ENCODE measurements around the gene RPTOR.
A peak's percentile ranks its signal among the peaks of the same experiment; 100 is the strongest.

Gene RPTOR

GRCh38 chr17:80712089-80712488, 167.5 kb downstream of the RPTOR start:
- Histone ChIP-seq H3K27ac (ENCODE audit: insufficient read depth, low read length, poor library complexity, severe bottlenecking) (no peak overlapping the region), H3K27me3 (replicated peaks; ENCODE audit: control insufficient read depth, insufficient read depth, low read length, poor library complexity, severe bottlenecking) (no peaks in the 10 kb centered on the region), H3K9me3 (ENCODE audit: control insufficient read depth, low read length) (no peaks in the 10 kb centered on the region), H3K4me1 (ENCODE audit: control insufficient read depth, insufficient read depth, low read length, poor library complexity, severe bottlenecking) (peaks cover 17% of the 10 kb centered on the region), H3K36me3 (ENCODE audit: control insufficient read depth, insufficient read depth, low read length) (no peaks in the 10 kb centered on the region), H3K4me3 (ENCODE audit: insufficient read depth, low read depth, low read length, poor library complexity, severe bottlenecking) (no peak overlapping the region)
- no peak for DNase-seq

GRCh38 chr17:80712606-80713005, 168.0 kb downstream of the RPTOR start:
- Histone ChIP-seq H3K27me3 (replicated peaks; ENCODE audit: control insufficient read depth, insufficient read depth, low read length, poor library complexity, severe bottlenecking) (no peaks in the 10 kb centered on the region), H3K27ac (ENCODE audit: insufficient read depth, low read length, poor library complexity, severe bottlenecking) (no peak overlapping the region), H3K36me3 (ENCODE audit: control insufficient read depth, insufficient read depth, low read length) (no peaks in the 10 kb centered on the region), H3K4me1 (ENCODE audit: control insufficient read depth, insufficient read depth, low read length, poor library complexity, severe bottlenecking) (peaks cover 17% of the 10 kb centered on the region), H3K4me3 (ENCODE audit: insufficient read depth, low read depth, low read length, poor library complexity, severe bottlenecking) (no peak overlapping the region), H3K9me3 (ENCODE audit: control insufficient read depth, low read length) (no peaks in the 10 kb centered on the region)
- DNase-seq, result no peak

- Histone ChIP-seq H3K4me3 (ENCODE audit: insufficient read depth, low read depth, low read length, poor library complexity, severe bottlenecking) (no peak overlapping the region), H3K9me3 (ENCODE audit: control insufficient read depth, low read length) (no peaks in the 10 kb centered on the region), H3K36me3 (ENCODE audit: control insufficient read depth, insufficient read depth, low read length) (no peaks in the 10 kb centered on the region), H3K4me1 (ENCODE audit: control insufficient read depth, insufficient read depth, low read length, poor library complexity, severe bottlenecking) (peaks cover 3% of the 10 kb centered on the region), H3K27me3 (replicated peaks; ENCODE audit: control insufficient read depth, insufficient read depth, low read length, poor library complexity, severe bottlenecking) (no peaks in the 10 kb centered on the region), H3K27ac (ENCODE audit: insufficient read depth, low read length, poor library complexity, severe bottlenecking) (no peak overlapping the region)
- no peak for DNase-seq
These were observed 172.5 kb downstream of the RPTOR start for GRCh38 chr17:80716986-80717719.

DNA sequence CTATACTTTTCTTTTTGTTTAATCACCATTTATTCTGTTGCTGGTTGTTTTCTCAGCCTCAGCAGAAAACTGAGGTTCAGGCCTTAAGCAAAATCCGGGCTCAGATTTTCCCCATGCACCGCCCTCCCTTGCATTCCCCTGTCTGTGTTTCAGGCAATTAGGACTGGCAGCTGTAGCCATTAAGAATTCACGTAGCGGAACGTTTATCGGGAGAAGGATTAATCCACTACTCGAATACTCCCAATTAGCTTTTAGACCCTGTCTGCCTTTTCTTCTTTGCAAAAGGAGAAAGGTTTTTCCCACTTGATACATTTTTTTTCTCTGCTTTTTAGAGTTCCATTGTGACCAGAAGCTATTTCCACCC, 173.1 kb downstream of the RPTOR start:
- peaks cover 3% of the 10 kb centered on the region for H3K4me1 ChIP-seq (ENCODE audit: control insufficient read depth, insufficient read depth, low read length, poor library complexity, severe bottlenecking)
- DNase-seq, result no peak
- no peaks in the 10 kb centered on the region for H3K9me3 ChIP-seq (ENCODE audit: control insufficient read depth, low read length)
- H3K36me3 ChIP-seq (ENCODE audit: control insufficient read depth, insufficient read depth, low read length), result no peaks in the 10 kb centered on the region
- H3K27ac ChIP-seq (ENCODE audit: insufficient read depth, low read length, poor library complexity, severe bottlenecking), result no peak overlapping the region
- no peaks in the 10 kb centered on the region for H3K27me3 ChIP-seq (replicated peaks; ENCODE audit: control insufficient read depth, insufficient read depth, low read length, poor library complexity, severe bottlenecking)
- no peak overlapping the region for H3K4me3 ChIP-seq (ENCODE audit: insufficient read depth, low read depth, low read length, poor library complexity, severe bottlenecking)

GRCh38 chr17:80718428-80718827, 173.8 kb downstream of the RPTOR start:
- H3K27me3 ChIP-seq (replicated peaks; ENCODE audit: control insufficient read depth, insufficient read depth, low read length, poor library complexity, severe bottlenecking), result no peaks in the 10 kb centered on the region
- no peak overlapping the region for H3K4me3 ChIP-seq (ENCODE audit: insufficient read depth, low read depth, low read length, poor library complexity, severe bottlenecking)
- no peaks in the 10 kb centered on the region for H3K9me3 ChIP-seq (ENCODE audit: control insufficient read depth, low read length)
- no peak overlapping the region for H3K27ac ChIP-seq (ENCODE audit: insufficient read depth, low read length, poor library complexity, severe bottlenecking)
- no peak for DNase-seq
- no peaks in the 10 kb centered on the region for H3K36me3 ChIP-seq (ENCODE audit: control insufficient read depth, insufficient read depth, low read length)
- H3K4me1 ChIP-seq (ENCODE audit: control insufficient read depth, insufficient read depth, low read length, poor library complexity, severe bottlenecking), result peaks cover 3% of the 10 kb centered on the region

DNA sequence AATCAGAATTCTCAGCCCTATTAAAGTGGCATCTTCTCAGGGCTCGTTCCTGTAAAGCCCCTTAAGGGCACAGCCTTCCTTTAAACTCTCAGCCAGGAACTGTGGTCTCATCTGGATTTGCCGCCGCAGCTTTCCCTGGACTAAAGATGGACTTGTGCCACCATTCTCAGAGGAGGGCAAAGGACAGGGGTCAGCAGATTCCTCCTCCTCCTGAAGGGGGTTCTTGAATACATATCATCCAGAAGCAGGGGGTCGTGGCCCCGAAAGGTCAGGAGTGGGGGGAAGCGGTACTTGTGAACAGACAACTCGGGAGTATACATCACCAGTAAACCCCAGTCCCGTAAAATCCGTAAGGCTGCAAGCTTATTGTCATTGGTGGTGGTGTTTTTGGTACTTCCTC, 174.8 kb downstream of the RPTOR start:
- no peak for DNase-seq
- no peaks in the 10 kb centered on the region for H3K36me3 ChIP-seq (ENCODE audit: control insufficient read depth, insufficient read depth, low read length)
- H3K9me3 ChIP-seq (ENCODE audit: control insufficient read depth, low read length), result no peaks in the 10 kb centered on the region
- H3K4me3 ChIP-seq (ENCODE audit: insufficient read depth, low read depth, low read length, poor library complexity, severe bottlenecking), result no peak overlapping the region
- no peak overlapping the region for H3K27ac ChIP-seq (ENCODE audit: insufficient read depth, low read length, poor library complexity, severe bottlenecking)
- H3K27me3 ChIP-seq (replicated peaks; ENCODE audit: control insufficient read depth, insufficient read depth, low read length, poor library complexity, severe bottlenecking), result no peaks in the 10 kb centered on the region
- peaks cover 3% of the 10 kb centered on the region for H3K4me1 ChIP-seq (ENCODE audit: control insufficient read depth, insufficient read depth, low read length, poor library complexity, severe bottlenecking)

DNA sequence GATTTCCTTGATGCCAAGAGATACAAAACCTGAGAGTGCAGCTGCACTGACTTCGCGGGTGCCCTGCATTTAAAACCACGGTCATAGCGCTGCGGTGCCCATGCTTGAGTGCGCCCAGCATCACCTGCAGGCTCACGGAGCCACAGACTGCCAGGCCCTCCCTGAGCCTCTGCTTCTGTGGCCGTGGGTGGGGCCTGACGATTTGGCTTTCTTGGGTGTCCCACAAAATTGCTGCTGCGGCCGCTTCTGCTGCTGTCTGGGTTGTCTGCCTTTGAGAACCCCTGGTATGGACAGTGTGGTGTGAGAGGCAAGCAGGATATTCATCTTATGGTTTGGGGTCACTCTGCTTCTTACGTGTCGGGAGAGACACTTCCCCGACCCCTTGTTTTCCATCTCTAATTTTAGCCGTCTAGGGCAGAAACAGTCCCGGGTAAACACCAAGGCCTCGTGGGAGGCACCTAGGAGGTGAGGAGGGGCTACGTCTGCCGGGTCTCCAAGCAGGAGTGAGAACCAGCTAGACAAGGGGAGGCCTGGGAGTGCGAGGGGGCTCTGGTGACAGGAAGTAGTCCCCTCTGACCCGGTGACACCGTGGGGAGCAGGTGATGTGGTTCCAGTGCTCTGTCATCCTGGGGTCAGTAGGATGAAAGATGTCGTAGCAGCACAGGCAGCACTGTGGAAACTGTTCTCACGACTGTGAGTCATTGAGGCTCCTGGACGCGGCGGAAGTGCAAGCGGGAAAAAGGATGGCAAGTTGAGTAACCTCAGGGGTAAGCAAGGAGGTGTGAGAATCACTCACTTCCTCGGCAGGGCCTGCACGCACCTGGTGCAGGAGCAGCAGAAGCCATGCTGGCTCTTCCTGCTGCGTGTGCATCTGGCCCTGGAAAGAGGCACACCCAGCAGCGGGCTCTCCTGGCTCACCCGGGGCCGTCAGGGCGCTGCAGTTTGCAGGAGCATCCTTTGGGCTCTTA, 176.3 kb downstream of the RPTOR start:
- no peak overlapping the region for H3K4me3 ChIP-seq (ENCODE audit: insufficient read depth, low read depth, low read length, poor library complexity, severe bottlenecking)
- no peaks in the 10 kb centered on the region for H3K36me3 ChIP-seq (ENCODE audit: control insufficient read depth, insufficient read depth, low read length)
- DNase-seq, result peak; percentile 43 to 74 (median 54)
- H3K27me3 ChIP-seq (replicated peaks; ENCODE audit: control insufficient read depth, insufficient read depth, low read length, poor library complexity, severe bottlenecking), result no peaks in the 10 kb centered on the region
- H3K27ac ChIP-seq (ENCODE audit: insufficient read depth, low read length, poor library complexity, severe bottlenecking), result peak overlapping the region; percentile 54
- peaks cover 3% of the 10 kb centered on the region for H3K4me1 ChIP-seq (ENCODE audit: control insufficient read depth, insufficient read depth, low read length, poor library complexity, severe bottlenecking)
- no peaks in the 10 kb centered on the region for H3K9me3 ChIP-seq (ENCODE audit: control insufficient read depth, low read length)

DNA sequence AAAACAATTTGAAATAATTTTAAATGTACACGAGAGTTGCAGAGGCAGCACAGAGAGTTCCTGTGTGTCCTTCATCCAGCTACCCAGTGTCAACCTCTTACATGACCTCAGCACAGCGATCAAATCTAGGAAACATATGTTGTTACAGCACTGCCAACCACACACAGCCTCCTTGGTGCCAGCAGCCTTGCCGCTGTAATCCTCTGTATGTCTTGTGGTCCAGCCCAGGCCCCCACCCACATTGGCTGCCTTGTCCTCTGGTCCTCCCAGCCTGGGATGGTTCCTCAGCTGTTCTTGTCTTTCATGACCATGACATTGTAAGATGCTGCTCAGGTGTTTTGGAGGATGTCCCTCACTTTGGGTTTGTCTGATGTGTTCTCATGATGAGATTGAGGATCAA, 178.0 kb downstream of the RPTOR start:
- no peaks in the 10 kb centered on the region for H3K9me3 ChIP-seq (ENCODE audit: control insufficient read depth, low read length)
- H3K27me3 ChIP-seq (replicated peaks; ENCODE audit: control insufficient read depth, insufficient read depth, low read length, poor library complexity, severe bottlenecking), result no peaks in the 10 kb centered on the region
- H3K27ac ChIP-seq (ENCODE audit: insufficient read depth, low read length, poor library complexity, severe bottlenecking), result no peak overlapping the region
- H3K4me3 ChIP-seq (ENCODE audit: insufficient read depth, low read depth, low read length, poor library complexity, severe bottlenecking), result no peak overlapping the region
- DNase-seq, result no peak
- peaks cover 3% of the 10 kb centered on the region for H3K4me1 ChIP-seq (ENCODE audit: control insufficient read depth, insufficient read depth, low read length, poor library complexity, severe bottlenecking)
- H3K36me3 ChIP-seq (ENCODE audit: control insufficient read depth, insufficient read depth, low read length), result no peaks in the 10 kb centered on the region

- H3K4me3 ChIP-seq (ENCODE audit: insufficient read depth, low read depth, low read length, poor library complexity, severe bottlenecking), result no peak overlapping the region
- no peak overlapping the region for H3K27ac ChIP-seq (ENCODE audit: insufficient read depth, low read length, poor library complexity, severe bottlenecking)
- no peaks in the 10 kb centered on the region for H3K27me3 ChIP-seq (replicated peaks; ENCODE audit: control insufficient read depth, insufficient read depth, low read length, poor library complexity, severe bottlenecking)
- no peak for DNase-seq
- no peaks in the 10 kb centered on the region for H3K36me3 ChIP-seq (ENCODE audit: control insufficient read depth, insufficient read depth, low read length)
- H3K9me3 ChIP-seq (ENCODE audit: control insufficient read depth, low read length), result no peaks in the 10 kb centered on the region
- H3K4me1 ChIP-seq (ENCODE audit: control insufficient read depth, insufficient read depth, low read length, poor library complexity, severe bottlenecking), result peaks cover 3% of the 10 kb centered on the region
These were observed 180.2 kb downstream of the RPTOR start for GRCh38 chr17:80724775-80725266.

GRCh38 chr17:80725517-80725916, 180.9 kb downstream of the RPTOR start:
- no peak for DNase-seq
- Histone ChIP-seq H3K27me3 (replicated peaks; ENCODE audit: control insufficient read depth, insufficient read depth, low read length, poor library complexity, severe bottlenecking) (no peaks in the 10 kb centered on the region), H3K9me3 (ENCODE audit: control insufficient read depth, low read length) (no peaks in the 10 kb centered on the region), H3K4me1 (ENCODE audit: control insufficient read depth, insufficient read depth, low read length, poor library complexity, severe bottlenecking) (peaks cover 3% of the 10 kb centered on the region), H3K4me3 (ENCODE audit: insufficient read depth, low read depth, low read length, poor library complexity, severe bottlenecking) (no peak overlapping the region), H3K36me3 (ENCODE audit: control insufficient read depth, insufficient read depth, low read length) (no peaks in the 10 kb centered on the region), H3K27ac (ENCODE audit: insufficient read depth, low read length, poor library complexity, severe bottlenecking) (no peak overlapping the region)

All from effector memory CD4-positive, alpha-beta T cell (primary cell).